HepG2 (cell line): ENCODE measurements around the gene POU2F1. TPM values are rescaled to one million over a fixed set of nuclear protein-coding genes. Genes with fewer than 3 reads are reported as not detected.

Experiments
- ASH2L ChIP-seq: fragments of 300-600, 200-600 bp; sonication (generic); IDR thresholded peaks from 2 replicates; pipeline ENCODE4 v1.7.0; 2017; ENCODE audit warnings: low read depth, mild to moderate bottlenecking, moderate library complexity, mixed read lengths, low read length; ENCODE audit not compliant: insufficient read length
- ATF2 ChIP-seq: sonication (generic); formaldehyde crosslinking; IDR thresholded peaks from 2 replicates; pipeline ENCODE4 v1.4.0; 2020; ENCODE audit warnings: missing genetic modification reagents
- ELF1 ChIP-seq: sonication (generic); formaldehyde crosslinking; IDR thresholded peaks from 2 replicates; pipeline ENCODE4 v1.4.0; 2020; ENCODE audit warnings: missing genetic modification reagents
- FOXC1 ChIP-seq: sonication (generic); formaldehyde crosslinking; IDR thresholded peaks from 2 replicates; pipeline ENCODE4 v1.8.0; 2022; ENCODE audit warnings: mild to moderate bottlenecking, missing genetic modification reagents, borderline replicate concordance
- FOXK1 ChIP-seq: sonication (generic); formaldehyde crosslinking; IDR thresholded peaks from 2 replicates; pipeline ENCODE4 v1.4.0; 2020; ENCODE audit warnings: low read depth, missing genetic modification reagents, borderline replicate concordance
- GABPB1 ChIP-seq: IDR thresholded peaks from 2 replicates; pipeline ENCODE4 v1.6.1; 2016; ENCODE audit warnings: mild to moderate bottlenecking, missing genetic modification reagents, moderate library complexity, missing compliant biosample characterization
- HMGA1 ChIP-seq: sonication (generic); formaldehyde crosslinking; conservative IDR thresholded peaks from 2 replicates; pipeline ENCODE4 v1.4.0; 2020; ENCODE audit warnings: missing genetic modification reagents
- JUNB ChIP-seq: sonication (generic); formaldehyde crosslinking; IDR thresholded peaks from 2 replicates; pipeline ENCODE4 v1.8.0; 2022; ENCODE audit warnings: missing genetic modification reagents, mild to moderate bottlenecking, borderline replicate concordance
- KDM2A ChIP-seq: sonication (generic); formaldehyde crosslinking; IDR thresholded peaks from 2 replicates; pipeline ENCODE4 v1.4.0; 2020; ENCODE audit warnings: low read depth, missing genetic modification reagents, borderline replicate concordance
- NR2F6 ChIP-seq, 2 experiments: IDR thresholded peaks; 2 replicates each; pipeline ENCODE4 v1.6.1; 2016; ENCODE audit warnings: antibody characterized with exemption in 1 of 2, mild to moderate bottlenecking in 1 of 2
- SETDB1 ChIP-seq: sonication (generic); formaldehyde crosslinking; IDR thresholded peaks from 2 replicates; pipeline ENCODE4 v1.5.1; 2020; ENCODE audit warnings: missing genetic modification reagents, mild to moderate bottlenecking, borderline replicate concordance
- U2AF2 ChIP-seq: fragments of 200-400 bp; formaldehyde crosslinking; IDR thresholded peaks from 2 replicates; pipeline ENCODE4 v1.6.1; 2017; ENCODE audit warnings: low read depth, mild to moderate bottlenecking, low read length
- ZEB1 ChIP-seq: IDR thresholded peaks from 2 replicates; pipeline ENCODE4 v1.6.1; 2012; ENCODE audit warnings: mild to moderate bottlenecking, low read depth, inconsistent platforms; ENCODE audit not compliant: insufficient replicate concordance
- ZFY ChIP-seq: sonication (generic); formaldehyde crosslinking; IDR thresholded peaks from 2 replicates; pipeline ENCODE4 v1.4.0; 2020; ENCODE audit warnings: missing genetic modification reagents
- ZHX1 ChIP-seq: sonication (generic); formaldehyde crosslinking; IDR thresholded peaks from 2 replicates; pipeline ENCODE4 v1.8.1; 2022; ENCODE audit warnings: low read depth, mild to moderate bottlenecking, missing genetic modification reagents
- ZMYM3 ChIP-seq: sonication (generic); formaldehyde crosslinking; IDR thresholded peaks from 2 replicates; pipeline ENCODE4 v1.5.1; 2020; ENCODE audit warnings: mild to moderate bottlenecking, missing genetic modification reagents
- ZNF205 ChIP-seq: IDR thresholded peaks from 2 replicates; pipeline ENCODE4 v1.6.1; 2018; ENCODE audit warnings: missing biosample characterization, missing genetic modification reagents
- ZNF468 ChIP-seq: sonication (generic); formaldehyde crosslinking; IDR thresholded peaks from 2 replicates; pipeline ENCODE4 v1.8.0; 2022; ENCODE audit warnings: mild to moderate bottlenecking, moderate library complexity, missing genetic modification reagents
- ZNF589 ChIP-seq: sonication (generic); formaldehyde crosslinking; conservative IDR thresholded peaks from 2 replicates; pipeline ENCODE4 v1.8.0; 2022; ENCODE audit warnings: mild to moderate bottlenecking, moderate library complexity, missing genetic modification reagents
- ZNF746 ChIP-seq: sonication (generic); formaldehyde crosslinking; IDR thresholded peaks from 2 replicates; pipeline ENCODE4 v1.8.0; 2022; ENCODE audit warnings: mild to moderate bottlenecking, missing genetic modification reagents
- ZSCAN20 ChIP-seq: sonication (generic); formaldehyde crosslinking; IDR thresholded peaks from 2 replicates; pipeline ENCODE4 v1.4.0; 2020; ENCODE audit warnings: missing genetic modification reagents, mild to moderate bottlenecking, borderline replicate concordance
- polyA plus RNA-seq, 8 experiments: library from polyadenylated mRNA; depleted of rRNA in 3 of 8; stranded (reverse) in 7 of 8; unstranded in 1 of 8; fragments of >200 nt; fragmentation: Illumina TruSeq in 4 of 8; extraction: Trizol in 4 of 8; gene quantifications; 2 replicates each; pipeline versions ENCODE4 v1.2.1 to v1.2.3, GENCODE V29; 2011 to 2016; ENCODE audit warnings: low read depth in 4 of 8, missing spikeins in 1 of 8, mixed read lengths in 1 of 8; ENCODE audit not compliant: insufficient read depth in 1 of 8
- total RNA-seq, 5 experiments: library from RNA; depleted of rRNA; stranded (reverse); fragments of >200 nt; fragmentation: Illumina TruSeq; extraction: Trizol; gene quantifications; 2 replicates each; pipeline ENCODE4 v1.2.3, GENCODE V29; 2016; ENCODE audit warnings: low read depth in 1 of 5

POU2F1 gene
- total and polyA plus RNA-seq, 2 of the 13 experiments (the other 11 are each of a cell fraction or from before 2014, with no cell fraction given), result 10.2 to 13.0 TPM

GRCh38 chr1:167219646-167220536 lies 795 bp upstream of the POU2F1 start (continued):
- TF ChIP-seq ZEB1, result peak; percentile 90
- TF ChIP-seq ELF1, result peak; percentile 19; the same call in 1 of the 2 replicates
- TF ChIP-seq SETDB1 (CRISPR knock-in tag), result no peak
- TF ChIP-seq ZNF589 (CRISPR knock-in tag), result peak; percentile 48; the same call in 1 of the 2 replicates
- TF ChIP-seq ZNF468 (CRISPR knock-in tag), result no peak
- no peak for TF ChIP-seq NR2F6 (IDR thresholded peaks at IDR 0.05)
- TF ChIP-seq NR2F6 (CRISPR knock-in tag; IDR thresholded peaks at IDR 0.05), result 0 out of 2 replicates have a peak, but pooled peaks have one; percentile 19
- TF ChIP-seq ASH2L, result peak; percentile 43
- TF ChIP-seq ZHX1 (CRISPR knock-in tag), result 0 out of 2 replicates have a peak, but pooled peaks have one; percentile 57
- TF ChIP-seq ZSCAN20 (CRISPR knock-in tag), result peak; percentile 53; the same call in 1 of the 2 replicates
- no peak; the same call in 1 of the 2 replicates for TF ChIP-seq ZNF746 (CRISPR knock-in tag)
- no peak for TF ChIP-seq FOXC1
- 0 out of 2 replicates have a peak, but pooled peaks have one; percentile 59 for TF ChIP-seq U2AF2
- peak; percentile 79 for TF ChIP-seq ZFY (CRISPR knock-in tag)
- peak; percentile 74; the same call in 1 of the 2 replicates for TF ChIP-seq KDM2A
- no peak for TF ChIP-seq HMGA1 (CRISPR knock-in tag)
- no peak for TF ChIP-seq FOXK1 (CRISPR knock-in tag)
- TF ChIP-seq ZMYM3 (CRISPR knock-in tag), result no peak
- TF ChIP-seq JUNB (CRISPR knock-in tag), result peak; percentile 73
- TF ChIP-seq ZNF205, result peak; percentile 80
- no peak for TF ChIP-seq ATF2 (CRISPR knock-in tag)
- peak; percentile 73 for TF ChIP-seq GABPB1
